Measurements from ENCODE around the gene TNFSF10. TPM values are rescaled to one million over a fixed set of nuclear protein-coding genes. Genes with fewer than 3 reads are reported as not detected.

TNFSF10 gene
- total and polyA plus RNA-seq, 9 of the 15 experiments (the other 6 are each of a cell fraction or from before 2014, with no cell fraction given), result 0.07 to 1.3 (median 0.27) TPM; not detected in 1

DNA sequence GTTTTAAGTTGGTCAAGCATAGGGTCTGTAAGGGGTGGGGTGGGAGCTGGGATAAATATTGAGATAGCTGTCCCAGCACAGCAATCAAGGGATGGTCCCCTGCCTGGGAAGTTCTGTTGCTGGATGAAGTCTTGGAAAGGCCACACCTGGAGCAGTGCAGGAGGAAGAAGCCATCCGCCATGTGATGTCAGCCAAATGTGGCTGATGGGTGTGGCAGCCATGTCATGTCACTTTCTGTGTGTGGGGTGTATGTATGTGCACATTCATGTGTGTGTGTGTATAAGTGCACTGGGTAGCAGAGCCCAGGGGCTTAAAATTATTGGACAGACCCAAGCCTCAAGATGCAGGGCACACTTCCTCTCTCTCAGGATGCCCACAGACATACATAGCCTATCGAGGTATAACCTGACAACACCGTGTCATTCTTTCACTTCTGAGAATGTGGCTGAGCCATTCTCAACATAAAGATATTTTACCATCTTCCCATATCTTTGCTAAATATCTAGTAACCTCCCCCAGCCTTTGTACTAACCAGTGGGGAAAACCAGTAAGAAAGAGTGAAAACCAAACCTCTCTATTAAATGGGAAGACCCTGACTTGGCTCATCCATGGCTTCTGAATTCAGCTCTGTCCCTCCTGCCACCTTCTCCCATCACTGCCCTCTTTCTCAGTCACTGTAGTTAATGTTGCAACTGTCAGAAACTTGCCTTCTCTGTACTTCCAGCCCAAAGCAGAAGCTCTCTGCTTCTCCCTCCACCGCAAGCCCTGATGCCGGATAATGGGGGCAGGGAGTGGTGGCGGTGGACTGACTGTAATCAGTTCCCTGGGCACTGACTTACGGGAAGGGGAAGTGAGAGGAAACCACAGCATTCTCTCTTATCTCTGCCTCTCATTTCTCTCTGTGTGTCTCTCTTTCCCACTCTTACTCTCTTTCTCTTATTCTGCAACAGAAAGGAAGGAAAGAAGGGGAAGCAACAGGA is 11.2 kb downstream of the TNFSF10 start (continued):
- no peak for TF ChIP-seq NFYB (IDR thresholded peaks at IDR 0.05; ENCODE audit: extremely low read depth, insufficient read length)
- TF ChIP-seq, protein P1, sequence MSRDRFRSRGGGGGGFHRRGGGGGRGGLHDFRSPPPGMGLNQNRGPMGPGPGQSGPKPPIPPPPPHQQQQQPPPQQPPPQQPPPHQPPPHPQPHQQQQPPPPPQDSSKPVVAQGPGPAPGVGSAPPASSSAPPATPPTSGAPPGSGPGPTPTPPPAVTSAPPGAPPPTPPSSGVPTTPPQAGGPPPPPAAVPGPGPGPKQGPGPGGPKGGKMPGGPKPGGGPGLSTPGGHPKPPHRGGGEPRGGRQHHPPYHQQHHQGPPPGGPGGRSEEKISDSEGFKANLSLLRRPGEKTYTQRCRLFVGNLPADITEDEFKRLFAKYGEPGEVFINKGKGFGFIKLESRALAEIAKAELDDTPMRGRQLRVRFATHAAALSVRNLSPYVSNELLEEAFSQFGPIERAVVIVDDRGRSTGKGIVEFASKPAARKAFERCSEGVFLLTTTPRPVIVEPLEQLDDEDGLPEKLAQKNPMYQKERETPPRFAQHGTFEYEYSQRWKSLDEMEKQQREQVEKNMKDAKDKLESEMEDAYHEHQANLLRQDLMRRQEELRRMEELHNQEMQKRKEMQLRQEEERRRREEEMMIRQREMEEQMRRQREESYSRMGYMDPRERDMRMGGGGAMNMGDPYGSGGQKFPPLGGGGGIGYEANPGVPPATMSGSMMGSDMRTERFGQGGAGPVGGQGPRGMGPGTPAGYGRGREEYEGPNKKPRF (IDR thresholded peaks at IDR 0.05; ENCODE audit: low read depth, low read length), result no peak
- TF ChIP-seq, protein P2, sequence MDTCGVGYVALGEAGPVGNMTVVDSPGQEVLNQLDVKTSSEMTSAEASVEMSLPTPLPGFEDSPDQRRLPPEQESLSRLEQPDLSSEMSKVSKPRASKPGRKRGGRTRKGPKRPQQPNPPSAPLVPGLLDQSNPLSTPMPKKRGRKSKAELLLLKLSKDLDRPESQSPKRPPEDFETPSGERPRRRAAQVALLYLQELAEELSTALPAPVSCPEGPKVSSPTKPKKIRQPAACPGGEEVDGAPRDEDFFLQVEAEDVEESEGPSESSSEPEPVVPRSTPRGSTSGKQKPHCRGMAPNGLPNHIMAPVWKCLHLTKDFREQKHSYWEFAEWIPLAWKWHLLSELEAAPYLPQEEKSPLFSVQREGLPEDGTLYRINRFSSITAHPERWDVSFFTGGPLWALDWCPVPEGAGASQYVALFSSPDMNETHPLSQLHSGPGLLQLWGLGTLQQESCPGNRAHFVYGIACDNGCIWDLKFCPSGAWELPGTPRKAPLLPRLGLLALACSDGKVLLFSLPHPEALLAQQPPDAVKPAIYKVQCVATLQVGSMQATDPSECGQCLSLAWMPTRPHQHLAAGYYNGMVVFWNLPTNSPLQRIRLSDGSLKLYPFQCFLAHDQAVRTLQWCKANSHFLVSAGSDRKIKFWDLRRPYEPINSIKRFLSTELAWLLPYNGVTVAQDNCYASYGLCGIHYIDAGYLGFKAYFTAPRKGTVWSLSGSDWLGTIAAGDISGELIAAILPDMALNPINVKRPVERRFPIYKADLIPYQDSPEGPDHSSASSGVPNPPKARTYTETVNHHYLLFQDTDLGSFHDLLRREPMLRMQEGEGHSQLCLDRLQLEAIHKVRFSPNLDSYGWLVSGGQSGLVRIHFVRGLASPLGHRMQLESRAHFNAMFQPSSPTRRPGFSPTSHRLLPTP (IDR thresholded peaks at IDR 0.05; ENCODE audit: borderline replicate concordance, extremely low read depth, insufficient read length), result no peak
- TF ChIP-seq OTX1 (CRISPR knock-in tag; IDR thresholded peaks at IDR 0.05), result no peak
- no peak for TF ChIP-seq TARDBP (IDR thresholded peaks at IDR 0.05)
- TF ChIP-seq, protein P3, sequence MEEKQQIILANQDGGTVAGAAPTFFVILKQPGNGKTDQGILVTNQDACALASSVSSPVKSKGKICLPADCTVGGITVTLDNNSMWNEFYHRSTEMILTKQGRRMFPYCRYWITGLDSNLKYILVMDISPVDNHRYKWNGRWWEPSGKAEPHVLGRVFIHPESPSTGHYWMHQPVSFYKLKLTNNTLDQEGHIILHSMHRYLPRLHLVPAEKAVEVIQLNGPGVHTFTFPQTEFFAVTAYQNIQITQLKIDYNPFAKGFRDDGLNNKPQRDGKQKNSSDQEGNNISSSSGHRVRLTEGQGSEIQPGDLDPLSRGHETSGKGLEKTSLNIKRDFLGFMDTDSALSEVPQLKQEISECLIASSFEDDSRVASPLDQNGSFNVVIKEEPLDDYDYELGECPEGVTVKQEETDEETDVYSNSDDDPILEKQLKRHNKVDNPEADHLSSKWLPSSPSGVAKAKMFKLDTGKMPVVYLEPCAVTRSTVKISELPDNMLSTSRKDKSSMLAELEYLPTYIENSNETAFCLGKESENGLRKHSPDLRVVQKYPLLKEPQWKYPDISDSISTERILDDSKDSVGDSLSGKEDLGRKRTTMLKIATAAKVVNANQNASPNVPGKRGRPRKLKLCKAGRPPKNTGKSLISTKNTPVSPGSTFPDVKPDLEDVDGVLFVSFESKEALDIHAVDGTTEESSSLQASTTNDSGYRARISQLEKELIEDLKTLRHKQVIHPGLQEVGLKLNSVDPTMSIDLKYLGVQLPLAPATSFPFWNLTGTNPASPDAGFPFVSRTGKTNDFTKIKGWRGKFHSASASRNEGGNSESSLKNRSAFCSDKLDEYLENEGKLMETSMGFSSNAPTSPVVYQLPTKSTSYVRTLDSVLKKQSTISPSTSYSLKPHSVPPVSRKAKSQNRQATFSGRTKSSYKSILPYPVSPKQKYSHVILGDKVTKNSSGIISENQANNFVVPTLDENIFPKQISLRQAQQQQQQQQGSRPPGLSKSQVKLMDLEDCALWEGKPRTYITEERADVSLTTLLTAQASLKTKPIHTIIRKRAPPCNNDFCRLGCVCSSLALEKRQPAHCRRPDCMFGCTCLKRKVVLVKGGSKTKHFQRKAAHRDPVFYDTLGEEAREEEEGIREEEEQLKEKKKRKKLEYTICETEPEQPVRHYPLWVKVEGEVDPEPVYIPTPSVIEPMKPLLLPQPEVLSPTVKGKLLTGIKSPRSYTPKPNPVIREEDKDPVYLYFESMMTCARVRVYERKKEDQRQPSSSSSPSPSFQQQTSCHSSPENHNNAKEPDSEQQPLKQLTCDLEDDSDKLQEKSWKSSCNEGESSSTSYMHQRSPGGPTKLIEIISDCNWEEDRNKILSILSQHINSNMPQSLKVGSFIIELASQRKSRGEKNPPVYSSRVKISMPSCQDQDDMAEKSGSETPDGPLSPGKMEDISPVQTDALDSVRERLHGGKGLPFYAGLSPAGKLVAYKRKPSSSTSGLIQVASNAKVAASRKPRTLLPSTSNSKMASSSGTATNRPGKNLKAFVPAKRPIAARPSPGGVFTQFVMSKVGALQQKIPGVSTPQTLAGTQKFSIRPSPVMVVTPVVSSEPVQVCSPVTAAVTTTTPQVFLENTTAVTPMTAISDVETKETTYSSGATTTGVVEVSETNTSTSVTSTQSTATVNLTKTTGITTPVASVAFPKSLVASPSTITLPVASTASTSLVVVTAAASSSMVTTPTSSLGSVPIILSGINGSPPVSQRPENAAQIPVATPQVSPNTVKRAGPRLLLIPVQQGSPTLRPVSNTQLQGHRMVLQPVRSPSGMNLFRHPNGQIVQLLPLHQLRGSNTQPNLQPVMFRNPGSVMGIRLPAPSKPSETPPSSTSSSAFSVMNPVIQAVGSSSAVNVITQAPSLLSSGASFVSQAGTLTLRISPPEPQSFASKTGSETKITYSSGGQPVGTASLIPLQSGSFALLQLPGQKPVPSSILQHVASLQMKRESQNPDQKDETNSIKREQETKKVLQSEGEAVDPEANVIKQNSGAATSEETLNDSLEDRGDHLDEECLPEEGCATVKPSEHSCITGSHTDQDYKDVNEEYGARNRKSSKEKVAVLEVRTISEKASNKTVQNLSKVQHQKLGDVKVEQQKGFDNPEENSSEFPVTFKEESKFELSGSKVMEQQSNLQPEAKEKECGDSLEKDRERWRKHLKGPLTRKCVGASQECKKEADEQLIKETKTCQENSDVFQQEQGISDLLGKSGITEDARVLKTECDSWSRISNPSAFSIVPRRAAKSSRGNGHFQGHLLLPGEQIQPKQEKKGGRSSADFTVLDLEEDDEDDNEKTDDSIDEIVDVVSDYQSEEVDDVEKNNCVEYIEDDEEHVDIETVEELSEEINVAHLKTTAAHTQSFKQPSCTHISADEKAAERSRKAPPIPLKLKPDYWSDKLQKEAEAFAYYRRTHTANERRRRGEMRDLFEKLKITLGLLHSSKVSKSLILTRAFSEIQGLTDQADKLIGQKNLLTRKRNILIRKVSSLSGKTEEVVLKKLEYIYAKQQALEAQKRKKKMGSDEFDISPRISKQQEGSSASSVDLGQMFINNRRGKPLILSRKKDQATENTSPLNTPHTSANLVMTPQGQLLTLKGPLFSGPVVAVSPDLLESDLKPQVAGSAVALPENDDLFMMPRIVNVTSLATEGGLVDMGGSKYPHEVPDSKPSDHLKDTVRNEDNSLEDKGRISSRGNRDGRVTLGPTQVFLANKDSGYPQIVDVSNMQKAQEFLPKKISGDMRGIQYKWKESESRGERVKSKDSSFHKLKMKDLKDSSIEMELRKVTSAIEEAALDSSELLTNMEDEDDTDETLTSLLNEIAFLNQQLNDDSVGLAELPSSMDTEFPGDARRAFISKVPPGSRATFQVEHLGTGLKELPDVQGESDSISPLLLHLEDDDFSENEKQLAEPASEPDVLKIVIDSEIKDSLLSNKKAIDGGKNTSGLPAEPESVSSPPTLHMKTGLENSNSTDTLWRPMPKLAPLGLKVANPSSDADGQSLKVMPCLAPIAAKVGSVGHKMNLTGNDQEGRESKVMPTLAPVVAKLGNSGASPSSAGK (IDR thresholded peaks at IDR 0.05), result no peak
- TF ChIP-seq ZNF766 (CRISPR knock-in tag; conservative IDR thresholded peaks at IDR 0.05), result 0 out of 2 replicates have a peak, but pooled peaks have one; percentile 45
- TF ChIP-seq CCNT2 (IDR thresholded peaks at IDR 0.05; ENCODE audit: borderline replicate concordance, extremely low read depth, insufficient read length, low read depth, low read length), result peak; percentile 25

Measured in K562 (cell line).